DND-41 (cell line): ENCODE results near the gene COPE.

Source experiments
- EZH2 ChIP-seq: IDR thresholded peaks from 3 replicates; pipeline ENCODE4 v1.6.1; 2012; ENCODE audit warnings: borderline replicate concordance, low read depth, mild to moderate bottlenecking, moderate library complexity, low read length, inconsistent platforms; ENCODE audit not compliant: severe bottlenecking
- TF ChIP-seq, protein P1 (sequence below): IDR thresholded peaks from 2 replicates; pipeline ENCODE4 v1.5.1; 2012; ENCODE audit warnings: borderline replicate concordance, low read length, moderate library complexity, mild to moderate bottlenecking; ENCODE audit not compliant: poor library complexity, severe bottlenecking; ENCODE audit errors: extremely low read depth

DNA sequence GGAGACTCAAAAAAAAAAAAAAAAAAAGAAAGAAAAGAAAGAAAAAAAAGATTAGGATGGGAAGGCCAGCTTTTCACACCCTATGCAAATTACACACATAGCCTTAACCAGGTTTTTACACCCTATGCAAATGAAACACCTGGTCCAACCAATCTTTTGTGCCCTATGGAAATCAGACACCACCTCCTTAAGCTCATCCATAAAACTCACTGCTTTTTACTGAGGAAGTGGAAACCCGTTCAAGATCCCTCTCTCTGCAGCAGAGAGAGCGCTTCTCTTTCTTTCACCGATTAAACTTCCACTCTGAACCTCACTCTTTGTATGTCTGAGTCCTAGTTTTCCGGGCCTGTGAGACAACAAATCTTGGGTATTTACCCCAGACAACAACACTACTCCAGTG lies 47.1 kb upstream of the COPE start:
- TF ChIP-seq, protein P1, sequence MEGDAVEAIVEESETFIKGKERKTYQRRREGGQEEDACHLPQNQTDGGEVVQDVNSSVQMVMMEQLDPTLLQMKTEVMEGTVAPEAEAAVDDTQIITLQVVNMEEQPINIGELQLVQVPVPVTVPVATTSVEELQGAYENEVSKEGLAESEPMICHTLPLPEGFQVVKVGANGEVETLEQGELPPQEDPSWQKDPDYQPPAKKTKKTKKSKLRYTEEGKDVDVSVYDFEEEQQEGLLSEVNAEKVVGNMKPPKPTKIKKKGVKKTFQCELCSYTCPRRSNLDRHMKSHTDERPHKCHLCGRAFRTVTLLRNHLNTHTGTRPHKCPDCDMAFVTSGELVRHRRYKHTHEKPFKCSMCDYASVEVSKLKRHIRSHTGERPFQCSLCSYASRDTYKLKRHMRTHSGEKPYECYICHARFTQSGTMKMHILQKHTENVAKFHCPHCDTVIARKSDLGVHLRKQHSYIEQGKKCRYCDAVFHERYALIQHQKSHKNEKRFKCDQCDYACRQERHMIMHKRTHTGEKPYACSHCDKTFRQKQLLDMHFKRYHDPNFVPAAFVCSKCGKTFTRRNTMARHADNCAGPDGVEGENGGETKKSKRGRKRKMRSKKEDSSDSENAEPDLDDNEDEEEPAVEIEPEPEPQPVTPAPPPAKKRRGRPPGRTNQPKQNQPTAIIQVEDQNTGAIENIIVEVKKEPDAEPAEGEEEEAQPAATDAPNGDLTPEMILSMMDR: no peak
- TF ChIP-seq EZH2: no peak
